GM19238 (cell line): ENCODE measurements around the gene SOAT2.
"Not testable (repeated sequence)": the region's sequence is repeated elsewhere in the genome, so short reads cannot be mapped to it uniquely, and the experiment has no call there.

Experiments
- DNase-seq: peaks from one replicate; pipeline ENCODE4 v3.0.0; 2011; ENCODE audit warnings: low spot score; ENCODE audit not compliant: insufficient read length

The SOAT2 gene

GRCh38 chr12:53082637-53083175, 20.6 kb upstream of the SOAT2 start:
- no peak for DNase-seq

GRCh38 chr12:53086361-53086760, 16.9 kb upstream of the SOAT2 start:
- DNase-seq: no peak

GRCh38 chr12:53090105-53090504, 13.2 kb upstream of the SOAT2 start:
- DNase-seq: no peak

GRCh38 chr12:53090554-53090953, 12.7 kb upstream of the SOAT2 start:
- no peak for DNase-seq

- DNase-seq: no peak
Observed at GRCh38 chr12:53091756-53092155, 11.5 kb upstream of the SOAT2 start.

- DNase-seq: no peak
Observed at GRCh38 chr12:53093777-53094393, 9.4 kb upstream of the SOAT2 start.

GRCh38 chr12:53094394-53094787, 8.9 kb upstream of the SOAT2 start:
- DNase-seq: no peak

GRCh38 chr12:53094796-53095595, 8.3 kb upstream of the SOAT2 start:
- not testable (repeated sequence) for DNase-seq

- DNase-seq: not testable (repeated sequence)
Observed at GRCh38 chr12:53095596-53095895, 7.7 kb upstream of the SOAT2 start.

- no peak for DNase-seq
Observed at GRCh38 chr12:53096089-53096741, 7.1 kb upstream of the SOAT2 start.

- no peak for DNase-seq
Observed at GRCh38 chr12:53096759-53097158, 6.5 kb upstream of the SOAT2 start.

- DNase-seq: no peak
Observed at GRCh38 chr12:53097207-53097563, 6.1 kb upstream of the SOAT2 start.

GRCh38 chr12:53097564-53098353, 5.5 kb upstream of the SOAT2 start, which contains the start of gene IGFBP6:
Gene IGFBP6, plus strand, starts transcription at chr12:53097667. Its CDS starts 51 bp downstream, at chr12:53097718.
- no peak for DNase-seq

- no peak for DNase-seq
Observed at GRCh38 chr12:53098354-53098981, 4.8 kb upstream of the SOAT2 start.

GRCh38 chr12:53099071-53099882, 4.0 kb upstream of the SOAT2 start:
- peak; percentile 81 for DNase-seq

GRCh38 chr12:53100466-53101151, 2.7 kb upstream of the SOAT2 start:
- DNase-seq: no peak

GRCh38 chr12:53101266-53101665, 2.0 kb upstream of the SOAT2 start:
- no peak for DNase-seq

- no peak for DNase-seq
Observed at GRCh38 chr12:53101931-53102781, 1.1 kb upstream of the SOAT2 start.

- DNase-seq: no peak
Observed at GRCh38 chr12:53103860-53104305, 597 bp downstream of the SOAT2 start.
